GM21447 (cell line): ENCODE data around the gene DYNC1I2.
A peak's percentile ranks its signal among the peaks of the same experiment; 100 is the strongest.
"Not testable (repeated sequence)": the region's sequence is repeated elsewhere in the genome, so short reads cannot be mapped to it uniquely, and the experiment has no call there.

Source experiments
- ATAC-seq: cut with Tn5 transposase; IDR thresholded peaks from one replicate; pipeline ENCODE4 v1.9.1; 2021; ENCODE audit not compliant: unreplicated experiment

Gene DYNC1I2

GRCh38 chr2:171712051-171712450, 24.8 kb downstream of the DYNC1I2 start:
- no peak for ATAC-seq

- peak; percentile 92 for ATAC-seq
These were observed 31.5 kb downstream of the DYNC1I2 start for GRCh38 chr2:171718720-171719119.

GRCh38 chr2:171719660-171720059, 32.4 kb downstream of the DYNC1I2 start:
- ATAC-seq, result no peak

- no peak for ATAC-seq
These were observed 36.7 kb downstream of the DYNC1I2 start for GRCh38 chr2:171723716-171724683.

- no peak for ATAC-seq
These were observed 39.7 kb downstream of the DYNC1I2 start for GRCh38 chr2:171726847-171727450.

- no peak for ATAC-seq
These were observed 42.0 kb downstream of the DYNC1I2 start for GRCh38 chr2:171728989-171729951.

GRCh38 chr2:171729952-171730317, 42.7 kb downstream of the DYNC1I2 start:
- no peak for ATAC-seq

- ATAC-seq, result no peak
These were observed 48.9 kb downstream of the DYNC1I2 start for GRCh38 chr2:171735991-171736710.

- no peak for ATAC-seq
These were observed 53.9 kb downstream of the DYNC1I2 start for GRCh38 chr2:171741189-171741588.

- ATAC-seq, result no peak
These were observed 55.5 kb downstream of the DYNC1I2 start for GRCh38 chr2:171742760-171743159.

- no peak for ATAC-seq
These were observed 57.9 kb downstream of the DYNC1I2 start for GRCh38 chr2:171745141-171745540.

- ATAC-seq, result no peak
These were observed 58.5 kb downstream of the DYNC1I2 start for GRCh38 chr2:171745806-171746205.

GRCh38 chr2:171747371-171747770, 60.1 kb downstream of the DYNC1I2 start:
- ATAC-seq, result no peak

GRCh38 chr2:171754254-171754939, 67.1 kb downstream of the DYNC1I2 start:
- ATAC-seq, result no peak

GRCh38 chr2:171758762-171759161, 71.5 kb downstream of the DYNC1I2 start:
- not testable (repeated sequence) for ATAC-seq

GRCh38 chr2:171761176-171761575, 73.9 kb downstream of the DYNC1I2 start:
- ATAC-seq, result not testable (repeated sequence)

- ATAC-seq, result no peak
These were observed 75.8 kb downstream of the DYNC1I2 start for GRCh38 chr2:171762879-171763573.

- no peak for ATAC-seq
These were observed 76.3 kb downstream of the DYNC1I2 start for GRCh38 chr2:171763602-171764001.

GRCh38 chr2:171771463-171771862, 84.2 kb downstream of the DYNC1I2 start:
- ATAC-seq, result no peak
